WERI-Rb-1 (cell line): ENCODE results near the gene NDUFS7.

Experiments used
- DNase-seq: peaks from one replicate; pipeline ENCODE4 v3.0.0-alpha.2; 2020
- H3K27ac ChIP-seq: fragments of 250-450 bp; sonication (Bioruptor Pico); 2 replicates; pipeline ENCODE4 v1.5.1; 2020; ENCODE audit warnings: mild to moderate bottlenecking, moderate library complexity
- H3K27me3 ChIP-seq: fragments of 250-450 bp; sonication (Bioruptor Pico); 2 replicates; pipeline ENCODE4 v1.5.1; 2021; ENCODE audit warnings: mild to moderate bottlenecking, low read depth, moderate library complexity; ENCODE audit not compliant: insufficient read depth, severe bottlenecking
- H3K36me3 ChIP-seq: fragments of 250-450 bp; sonication (Bioruptor Pico); 2 replicates; pipeline ENCODE4 v1.5.1; 2020; ENCODE audit warnings: mild to moderate bottlenecking, moderate library complexity
- H3K4me3 ChIP-seq: 2 replicates; pipeline ENCODE4 v1.5.1; 2011; ENCODE audit warnings: low read depth, mild to moderate bottlenecking, control low read depth, low read length
- H3K9me3 ChIP-seq: fragments of 250-450 bp; sonication (Bioruptor Pico); 2 replicates; pipeline ENCODE4 v1.5.1; 2021; ENCODE audit warnings: mild to moderate bottlenecking, moderate library complexity; ENCODE audit not compliant: severe bottlenecking
- TF ChIP-seq, protein P1 (sequence below): IDR thresholded peaks from 2 replicates; pipeline ENCODE4 v1.5.1; 2011; ENCODE audit warnings: low read depth, mild to moderate bottlenecking, control low read depth, inconsistent platforms, low read length

The NDUFS7 gene

DNA sequence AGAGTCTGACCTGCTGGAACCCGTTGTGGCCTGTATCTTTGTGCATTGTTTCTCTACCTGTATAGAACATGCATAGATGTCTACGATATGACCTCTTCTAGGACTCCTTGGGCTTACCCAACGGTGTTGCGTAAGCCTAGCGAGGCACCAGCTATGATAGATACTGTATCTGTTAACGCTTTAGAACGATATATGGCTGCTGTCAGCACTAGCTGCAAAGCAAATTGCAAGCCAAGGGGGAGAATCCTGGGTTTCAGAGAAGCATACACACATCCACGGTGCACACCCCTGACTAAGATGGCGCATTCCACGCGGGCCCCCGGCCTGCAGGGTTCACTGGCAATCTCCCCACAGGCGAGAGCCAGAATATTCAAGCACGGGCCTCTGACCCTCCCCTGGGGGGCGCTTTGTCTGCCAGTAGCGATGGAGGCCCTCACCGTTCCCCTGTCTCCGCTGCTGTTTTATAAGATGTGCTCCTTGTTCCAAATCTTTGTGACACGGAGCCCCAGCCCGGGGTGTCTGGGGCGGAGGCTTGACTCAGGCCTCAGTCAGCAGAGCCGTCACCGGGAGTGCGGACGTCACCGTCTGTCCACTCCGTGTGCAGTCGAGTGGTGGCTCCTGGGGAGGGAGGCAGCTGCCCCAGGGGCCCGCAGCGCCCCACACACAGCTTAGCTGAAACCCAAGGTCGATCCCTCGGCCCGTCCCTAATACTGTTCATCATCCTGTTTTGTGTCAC, 41.6 kb downstream of the NDUFS7 start:
- H3K36me3 ChIP-seq = peaks cover 86% of the 10 kb centered on the region
- H3K4me3 ChIP-seq = no peak overlapping the region
- no peaks in the 10 kb centered on the region for H3K9me3 ChIP-seq
- H3K27me3 ChIP-seq = no peaks in the 10 kb centered on the region
- no peak for DNase-seq
- H3K27ac ChIP-seq = no peak overlapping the region
- TF ChIP-seq, protein P1, sequence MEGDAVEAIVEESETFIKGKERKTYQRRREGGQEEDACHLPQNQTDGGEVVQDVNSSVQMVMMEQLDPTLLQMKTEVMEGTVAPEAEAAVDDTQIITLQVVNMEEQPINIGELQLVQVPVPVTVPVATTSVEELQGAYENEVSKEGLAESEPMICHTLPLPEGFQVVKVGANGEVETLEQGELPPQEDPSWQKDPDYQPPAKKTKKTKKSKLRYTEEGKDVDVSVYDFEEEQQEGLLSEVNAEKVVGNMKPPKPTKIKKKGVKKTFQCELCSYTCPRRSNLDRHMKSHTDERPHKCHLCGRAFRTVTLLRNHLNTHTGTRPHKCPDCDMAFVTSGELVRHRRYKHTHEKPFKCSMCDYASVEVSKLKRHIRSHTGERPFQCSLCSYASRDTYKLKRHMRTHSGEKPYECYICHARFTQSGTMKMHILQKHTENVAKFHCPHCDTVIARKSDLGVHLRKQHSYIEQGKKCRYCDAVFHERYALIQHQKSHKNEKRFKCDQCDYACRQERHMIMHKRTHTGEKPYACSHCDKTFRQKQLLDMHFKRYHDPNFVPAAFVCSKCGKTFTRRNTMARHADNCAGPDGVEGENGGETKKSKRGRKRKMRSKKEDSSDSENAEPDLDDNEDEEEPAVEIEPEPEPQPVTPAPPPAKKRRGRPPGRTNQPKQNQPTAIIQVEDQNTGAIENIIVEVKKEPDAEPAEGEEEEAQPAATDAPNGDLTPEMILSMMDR = no peak

DNA sequence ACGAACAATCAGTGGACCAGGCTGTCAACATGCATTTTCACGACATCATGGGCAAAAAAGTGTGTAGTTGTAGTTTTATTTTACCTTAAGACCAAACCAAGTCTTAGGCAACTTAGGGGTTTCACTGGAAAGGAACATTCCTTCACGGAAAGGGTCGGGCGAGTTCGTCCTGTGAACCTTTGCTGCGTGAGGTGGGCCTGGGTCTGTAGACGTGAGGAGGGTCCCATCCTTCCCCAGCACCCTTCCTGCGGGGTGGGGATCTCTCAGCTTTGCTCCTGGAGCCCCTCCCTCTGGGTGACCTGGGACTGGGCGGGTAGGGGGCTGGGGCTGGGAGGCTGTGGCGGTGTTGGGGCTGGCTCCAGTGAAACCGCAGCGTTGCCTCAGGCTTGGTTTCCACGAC, 42.2 kb downstream of the NDUFS7 start:
- H3K9me3 ChIP-seq = no peaks in the 10 kb centered on the region
- no peak overlapping the region for H3K4me3 ChIP-seq
- TF ChIP-seq, protein P1 = no peak
- no peak for DNase-seq
- H3K27me3 ChIP-seq = no peaks in the 10 kb centered on the region
- H3K27ac ChIP-seq = no peak overlapping the region
- peaks cover 85% of the 10 kb centered on the region for H3K36me3 ChIP-seq

DNA sequence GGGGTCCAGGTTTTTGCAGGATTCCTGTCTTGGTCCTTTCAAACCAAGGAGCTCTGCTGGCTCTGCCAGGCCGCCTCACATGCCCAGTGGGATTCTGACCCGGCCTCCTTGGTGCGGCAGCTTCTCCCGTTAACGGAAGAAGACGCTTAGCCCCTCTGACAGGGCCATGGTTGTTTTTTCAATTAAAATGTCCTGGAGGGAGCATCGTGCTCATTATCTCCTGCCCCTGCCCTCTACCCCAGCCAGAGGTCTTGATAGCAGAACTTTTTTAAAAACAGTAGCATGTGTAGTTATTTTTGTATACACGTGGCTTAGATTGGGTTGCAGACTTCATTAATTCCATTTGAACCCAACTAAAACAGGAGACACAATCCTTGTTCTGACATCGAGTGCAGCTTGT, 43.0 kb downstream of the NDUFS7 start:
- Histone ChIP-seq H3K27ac (no peak overlapping the region), H3K4me3 (no peak overlapping the region), H3K9me3 (no peaks in the 10 kb centered on the region), H3K27me3 (no peaks in the 10 kb centered on the region), H3K36me3 (peaks cover 83% of the 10 kb centered on the region)
- TF ChIP-seq, protein P1 = no peak
- no peak for DNase-seq

DNA sequence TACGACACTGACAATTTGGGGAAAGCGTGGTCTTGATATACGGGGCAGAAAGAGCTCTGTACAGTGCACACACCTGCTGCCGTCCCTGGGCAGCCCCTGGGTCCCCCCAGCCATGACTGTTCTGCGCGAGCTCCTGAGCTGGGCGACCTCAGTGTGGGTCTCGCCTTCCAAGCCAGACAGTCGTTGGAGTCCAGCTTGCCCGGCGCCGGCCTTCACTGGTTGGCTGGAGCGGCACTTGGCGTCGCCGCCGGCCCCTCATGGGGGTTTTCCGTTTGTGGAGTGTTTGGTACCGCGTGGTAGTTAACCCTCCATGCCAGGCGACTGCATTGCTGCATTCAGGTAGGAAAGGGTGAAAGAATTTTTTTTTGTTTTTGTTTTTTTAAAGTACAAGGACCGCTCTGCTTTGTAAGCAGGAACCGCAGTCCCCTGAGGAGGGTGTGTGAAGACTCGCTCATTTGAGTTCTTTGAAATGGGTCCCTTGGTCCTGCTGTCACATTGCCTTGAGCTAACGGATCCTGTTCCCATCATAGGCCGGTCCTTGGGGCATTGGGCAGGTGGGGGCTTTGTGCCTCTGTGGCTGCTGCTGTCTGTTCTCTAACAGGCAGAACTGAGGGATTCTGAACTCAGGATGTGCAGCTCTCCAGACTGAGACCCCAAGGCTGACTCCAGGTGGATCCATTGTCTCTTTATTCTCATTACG, 43.7 kb downstream of the NDUFS7 start:
- DNase-seq = no peak
- Histone ChIP-seq H3K27me3 (no peaks in the 10 kb centered on the region), H3K36me3 (peaks cover 83% of the 10 kb centered on the region), H3K4me3 (no peak overlapping the region), H3K9me3 (no peaks in the 10 kb centered on the region), H3K27ac (no peak overlapping the region)
- TF ChIP-seq, protein P1 = no peak

DNA sequence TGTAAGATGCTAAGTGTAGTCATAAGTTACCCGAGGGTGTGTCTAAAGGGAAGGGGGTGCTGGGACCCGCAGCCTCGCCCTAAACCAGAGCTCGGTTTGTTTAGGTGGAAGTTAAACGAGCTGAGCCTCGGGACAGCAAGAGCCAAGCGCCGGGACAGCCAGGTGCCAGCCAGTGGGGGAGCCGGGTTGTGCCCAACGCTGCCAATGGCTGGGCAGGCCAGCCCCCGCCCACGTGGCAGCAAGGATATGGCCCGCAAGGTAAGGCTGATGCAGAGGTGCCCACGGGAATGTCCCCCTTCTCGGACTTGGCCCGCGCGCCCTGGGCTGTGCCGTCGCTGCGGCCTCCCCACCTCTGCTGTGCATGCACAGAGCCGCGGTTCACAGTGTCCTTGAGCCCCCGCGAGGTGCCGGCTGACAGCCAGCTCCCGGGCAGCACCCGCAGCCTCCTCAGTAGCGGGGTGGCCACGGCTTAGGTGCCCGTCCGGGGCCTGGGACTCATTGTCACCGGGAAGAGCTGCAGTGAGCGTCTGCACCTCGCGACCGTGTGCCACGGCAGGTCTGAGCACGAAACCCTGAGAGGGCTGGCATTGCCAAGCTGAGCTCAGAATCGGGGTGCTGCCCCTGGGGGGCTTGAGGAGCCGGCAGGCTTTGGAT, 45.2 kb downstream of the NDUFS7 start:
- TF ChIP-seq, protein P1 = no peak
- H3K9me3 ChIP-seq = no peaks in the 10 kb centered on the region
- H3K36me3 ChIP-seq = peaks cover 83% of the 10 kb centered on the region
- H3K4me3 ChIP-seq = no peak overlapping the region
- DNase-seq = no peak
- no peaks in the 10 kb centered on the region for H3K27me3 ChIP-seq
- no peak overlapping the region for H3K27ac ChIP-seq
